ENCODE results near the gene DSCAML1.

DSCAML1 gene

GRCh38 chr11:117730208-117730800 lies 66.7 kb downstream of the DSCAML1 start:
- FAIRE-seq, result no peak

GRCh38 chr11:117725048-117725734 lies 71.8 kb downstream of the DSCAML1 start:
- FAIRE-seq (no peak), DNase-seq (ENCODE audit: low spot score) (no peak)

More at GRCh38 chr11:117730208-117730800, 66.7 kb downstream of the DSCAML1 start:
- DNase-seq (ENCODE audit: low spot score), result no peak

GRCh38 chr11:117724621-117725020 lies 72.4 kb downstream of the DSCAML1 start:
- FAIRE-seq, result no peak
- no peak for DNase-seq (ENCODE audit: low spot score)

DNA sequence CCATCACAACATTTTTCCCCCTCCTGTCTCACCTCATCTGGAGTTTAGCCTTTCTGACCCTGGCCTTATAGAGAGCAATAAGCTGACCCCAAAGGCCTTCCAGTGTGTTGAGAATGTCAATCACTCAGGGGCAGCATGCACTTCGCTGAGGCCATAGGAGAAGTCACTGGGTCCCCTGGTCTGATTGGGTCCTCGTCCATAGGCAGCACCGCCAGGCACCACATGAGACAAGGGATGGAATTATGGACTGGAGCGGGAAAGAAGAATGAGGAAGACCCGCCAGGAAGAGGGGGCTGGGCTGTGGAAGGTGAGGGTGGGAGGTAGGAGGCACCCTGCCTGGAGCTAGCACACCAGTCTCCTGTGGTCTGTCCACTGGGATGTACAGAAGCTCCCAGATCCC lies 72.9 kb downstream of the DSCAML1 start:
- DNase-seq (ENCODE audit: low spot score) (no peak), FAIRE-seq (no peak)

DNA sequence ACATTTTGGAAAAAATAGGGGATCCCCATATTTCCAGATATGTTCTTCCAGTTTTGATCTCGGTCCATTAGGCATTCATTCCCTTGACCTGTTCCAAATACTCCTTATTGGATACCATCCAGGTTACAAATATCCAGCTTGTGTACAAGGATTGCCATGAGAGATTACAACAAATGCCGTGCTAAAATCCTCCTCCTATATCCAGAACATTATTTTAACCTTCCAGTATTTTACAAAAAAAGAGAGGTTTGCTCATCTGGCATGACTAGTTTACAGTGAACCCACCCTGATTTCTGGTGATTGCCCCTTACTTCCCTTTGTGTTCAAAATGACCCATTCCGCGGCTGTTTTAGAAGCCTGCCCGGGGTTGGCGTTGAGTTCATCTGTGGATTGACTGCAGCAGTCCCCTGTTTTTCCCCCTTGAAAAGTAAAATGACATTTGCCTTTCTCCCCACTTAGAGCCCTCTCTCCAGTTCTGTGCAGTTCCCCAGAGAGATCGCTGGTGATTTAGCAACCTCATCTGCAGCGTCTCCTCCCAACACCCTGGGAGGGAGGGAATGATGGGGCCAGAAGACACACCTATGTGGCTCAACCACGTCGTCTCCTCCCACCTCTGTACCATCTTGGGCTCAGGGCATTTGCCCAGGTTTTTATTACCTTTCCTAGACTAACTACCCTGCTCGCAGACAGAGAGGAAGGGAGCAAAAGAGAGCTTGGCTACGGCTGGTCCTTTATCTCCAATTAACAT lies 73.6 kb downstream of the DSCAML1 start:
- DNase-seq (ENCODE audit: low spot score) (no peak), FAIRE-seq (no peak)

- FAIRE-seq (no peak), DNase-seq (ENCODE audit: low spot score) (no peak)
Observed at GRCh38 chr11:117722082-117722481, 74.9 kb downstream of the DSCAML1 start.

GRCh38 chr11:117720061-117720511 lies 76.9 kb downstream of the DSCAML1 start:
- FAIRE-seq (no peak), DNase-seq (ENCODE audit: low spot score) (no peak)

DNA sequence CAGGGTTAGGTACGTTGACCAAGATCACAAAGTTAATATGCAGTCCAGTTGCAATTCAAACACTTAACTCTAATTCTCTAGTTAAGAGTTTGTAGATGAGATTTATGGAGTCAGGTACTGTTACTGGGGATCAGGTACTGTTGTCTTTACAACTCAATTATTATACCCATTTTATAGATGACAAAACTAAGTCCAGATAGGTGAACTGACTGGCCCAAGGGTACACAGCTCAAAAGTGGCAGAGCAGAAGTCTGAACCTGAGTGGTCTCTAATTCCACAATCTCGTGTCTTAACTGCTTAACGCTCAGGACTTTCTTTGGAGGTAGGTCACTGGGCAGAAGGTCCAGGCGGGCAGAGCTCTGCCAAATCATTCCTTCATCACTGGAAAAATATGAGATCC lies 77.5 kb downstream of the DSCAML1 start:
- DNase-seq (ENCODE audit: low spot score), result no peak
- FAIRE-seq, result no peak

DNA sequence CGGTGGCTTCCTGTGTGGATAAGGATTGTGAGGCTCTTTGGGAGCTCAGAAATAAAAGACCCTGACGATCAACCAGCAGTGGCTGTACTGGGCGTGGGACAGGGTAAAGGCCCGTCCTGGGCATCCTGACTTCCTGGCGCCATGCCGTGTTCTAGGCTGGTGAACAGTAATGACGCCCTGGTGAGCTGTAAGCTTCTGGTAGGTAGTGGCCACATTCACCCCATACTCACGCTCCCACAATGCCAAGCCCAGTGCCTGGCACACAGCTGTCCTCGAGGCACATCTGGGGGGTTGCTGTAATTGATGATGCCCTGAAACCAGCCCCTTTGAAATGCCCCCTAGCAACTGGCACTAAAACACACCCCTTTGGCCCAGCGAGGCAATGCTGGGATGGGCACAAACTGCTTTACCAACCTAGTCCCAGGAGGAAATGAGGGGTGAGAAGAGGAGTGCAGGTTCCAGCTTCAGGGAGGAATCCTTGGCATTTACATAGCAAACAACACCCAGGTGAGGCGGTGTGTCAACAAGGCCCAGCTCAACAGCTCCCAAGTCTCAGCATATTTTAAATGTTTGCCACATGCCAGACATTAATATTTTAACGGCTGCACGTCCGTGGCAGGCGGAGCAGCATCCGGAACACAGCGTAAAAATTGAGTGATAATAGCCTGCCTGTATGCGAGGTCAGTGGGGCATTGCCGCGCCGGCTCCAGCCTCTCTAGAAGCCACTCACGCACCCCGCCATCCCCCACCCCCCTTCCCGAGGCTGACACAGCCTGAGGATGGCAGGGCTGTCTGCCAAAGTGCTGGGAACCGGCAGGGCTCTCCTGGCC lies 79.3 kb downstream of the DSCAML1 start:
- FAIRE-seq, result no peak
- peak; percentile 34 for DNase-seq (ENCODE audit: low spot score)

- no peak for FAIRE-seq
Observed at GRCh38 chr11:117716521-117717440, 80.2 kb downstream of the DSCAML1 start.

DNA sequence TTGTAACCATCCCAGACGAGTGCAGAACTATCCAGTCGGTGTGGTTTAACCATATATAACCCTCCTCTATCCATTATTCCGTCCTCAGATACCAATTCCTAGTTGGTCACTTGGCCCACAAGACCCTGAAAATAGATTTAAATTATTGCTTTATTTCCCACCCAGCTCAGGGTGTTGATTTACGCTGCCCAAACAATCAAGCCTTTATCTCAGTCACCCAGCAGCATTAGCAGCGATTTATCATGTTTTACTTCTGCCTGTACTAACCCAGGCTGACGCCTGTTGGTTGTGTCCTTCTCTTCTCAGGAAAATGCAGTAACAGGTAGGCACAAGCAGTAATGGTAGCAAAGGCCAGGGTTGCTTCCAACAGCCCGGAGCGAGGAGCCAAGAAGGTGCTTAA lies 81.2 kb downstream of the DSCAML1 start:
- FAIRE-seq, result no peak
- no peak for DNase-seq (ENCODE audit: low spot score)

More at GRCh38 chr11:117716521-117717440, 80.2 kb downstream of the DSCAML1 start:
- DNase-seq (ENCODE audit: low spot score), result no peak

DNA sequence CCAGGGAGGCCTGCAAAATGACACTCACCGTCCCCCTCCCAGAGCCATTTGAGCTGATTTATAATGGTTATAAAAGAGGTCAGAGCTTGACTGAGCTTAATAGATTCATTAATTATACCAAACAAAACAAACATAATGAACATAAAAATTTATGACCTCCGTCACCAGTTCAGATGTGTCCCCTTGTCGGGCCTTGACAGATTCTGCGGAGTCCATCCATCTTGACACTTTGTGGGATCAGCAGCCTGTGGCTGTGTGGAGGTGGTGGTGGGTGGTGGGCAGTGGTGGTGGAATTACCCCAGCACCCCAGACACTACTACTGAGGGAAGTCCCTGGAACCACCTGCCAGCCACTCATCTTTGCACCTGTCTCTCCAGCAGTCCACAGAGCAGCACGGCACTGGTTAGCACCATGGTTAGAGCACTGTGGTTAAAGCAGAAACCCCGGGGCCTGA lies 83.5 kb downstream of the DSCAML1 start:
- FAIRE-seq, result no peak
- DNase-seq (ENCODE audit: low spot score), result no peak

GRCh38 chr11:117712530-117712929 lies 84.5 kb downstream of the DSCAML1 start:
- FAIRE-seq (no peak), DNase-seq (ENCODE audit: low spot score) (no peak)

- no peak for DNase-seq (ENCODE audit: low spot score)
Observed at GRCh38 chr11:117711331-117711730, 85.7 kb downstream of the DSCAML1 start.

DNA sequence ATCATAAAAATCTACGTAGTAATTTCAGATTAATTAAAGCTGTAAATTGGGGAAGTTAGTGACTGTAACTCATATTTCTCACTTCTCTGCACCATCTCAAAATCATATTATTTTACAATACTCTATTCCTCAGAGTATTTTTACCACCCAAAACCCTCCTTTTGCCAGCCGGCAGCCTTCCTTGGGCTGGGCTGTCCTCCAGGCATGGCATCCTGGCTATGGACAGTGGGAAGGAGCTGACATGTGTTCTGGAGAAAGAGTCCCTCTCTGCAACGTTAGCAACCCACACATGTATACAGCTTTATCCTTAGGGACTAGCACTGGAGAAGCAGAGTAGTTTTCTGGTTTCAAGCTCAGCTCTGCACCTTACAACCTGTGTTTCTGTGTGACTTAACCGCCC lies 86.8 kb downstream of the DSCAML1 start:
- FAIRE-seq, result no peak
- DNase-seq (ENCODE audit: low spot score), result no peak

More at GRCh38 chr11:117711331-117711730, 85.7 kb downstream of the DSCAML1 start:
- no peak for FAIRE-seq

GRCh38 chr11:117706322-117706814 lies 90.6 kb downstream of the DSCAML1 start:
- no peak for FAIRE-seq
- no peak for DNase-seq (ENCODE audit: low spot score)

GRCh38 chr11:117705866-117706265 lies 91.2 kb downstream of the DSCAML1 start:
- FAIRE-seq (no peak), DNase-seq (ENCODE audit: low spot score) (no peak)

GRCh38 chr11:117704395-117705100 lies 92.5 kb downstream of the DSCAML1 start:
- FAIRE-seq (no peak), DNase-seq (ENCODE audit: low spot score) (no peak)

GRCh38 chr11:117702946-117703598 lies 93.9 kb downstream of the DSCAML1 start:
- DNase-seq (ENCODE audit: low spot score), result no peak
- no peak for FAIRE-seq

Measured in RCC 7860 (cell line).